OCI-LY1 (cell line): ENCODE measurements around the gene FBXO8.
A peak's percentile ranks its signal among the peaks of the same experiment; 100 is the strongest.

Experiments
- H2AFZ ChIP-seq: fragments of 200-600 bp; sonication (generic), shearing (Covaris generic); 2 replicates; pipeline ENCODE4 v1.6.0; 2014; ENCODE audit warnings: antibody characterized with exemption, mild to moderate bottlenecking, low read length
- H3F3A ChIP-seq: fragments of 200-600 bp; sonication (generic), shearing (Covaris generic); 2 replicates; pipeline ENCODE4 v1.6.0; 2014; ENCODE audit warnings: mild to moderate bottlenecking, antibody characterized with exemption, low read length, moderate library complexity; ENCODE audit not compliant: insufficient read depth
- H3K27ac ChIP-seq: fragments of 200-600 bp; sonication (generic); 2 replicates; pipeline ENCODE4 v1.5.1; 2014; ENCODE audit warnings: low read length, mixed run types, mild to moderate bottlenecking, low read depth; ENCODE audit not compliant: poor library complexity, severe bottlenecking
- H3K27me3 ChIP-seq: fragments of 200-600 bp; sonication (generic); 2 replicates; pipeline ENCODE4 v1.6.0; 2014; ENCODE audit warnings: antibody characterized with exemption, mild to moderate bottlenecking, low read length, moderate library complexity; ENCODE audit not compliant: insufficient read depth
- H3K36me3 ChIP-seq: fragments of 200-600 bp; sonication (generic); 2 replicates; pipeline ENCODE4 v1.6.1; 2014; ENCODE audit warnings: mild to moderate bottlenecking, antibody characterized with exemption, low read length, moderate library complexity, mixed read lengths; ENCODE audit not compliant: insufficient read depth
- H3K4me1 ChIP-seq: fragments of 200-600 bp; sonication (generic); 2 replicates; pipeline ENCODE4 v1.5.1; 2014; ENCODE audit warnings: mild to moderate bottlenecking, low read length, moderate library complexity; ENCODE audit not compliant: insufficient read depth, severe bottlenecking
- H3K4me2 ChIP-seq: fragments of 200-600 bp; sonication (generic), shearing (Covaris generic); 2 replicates; pipeline ENCODE4 v1.6.1; 2014; ENCODE audit warnings: low read length
- H3K4me3 ChIP-seq: fragments of 200-600 bp; sonication (generic); 2 replicates; pipeline ENCODE4 v1.5.1; 2014; ENCODE audit warnings: low read length, low read depth, mild to moderate bottlenecking, mixed read lengths; ENCODE audit not compliant: poor library complexity, severe bottlenecking
- H3K79me2 ChIP-seq: fragments of 200-600 bp; shearing (Covaris generic); 2 replicates; pipeline ENCODE4 v1.6.1; 2016; ENCODE audit warnings: mixed run types, low read length, mixed read lengths; ENCODE audit not compliant: insufficient read depth
- H3K9ac ChIP-seq: fragments of 200-600 bp; sonication (generic), shearing (Covaris generic); 2 replicates; pipeline ENCODE4 v1.6.1; 2014; ENCODE audit warnings: mild to moderate bottlenecking, low read length, mixed read lengths
- H3K9me2 ChIP-seq: fragments of 200-600 bp; sonication (generic), shearing (Covaris generic); 2 replicates; pipeline ENCODE4 v1.6.1; 2014; ENCODE audit warnings: low read depth, mild to moderate bottlenecking, low read length, mixed read lengths
- H3K9me3 ChIP-seq: fragments of 200-600 bp; shearing (Covaris generic); 2 replicates; pipeline ENCODE4 v1.6.1; 2014; ENCODE audit warnings: low read length, mixed read lengths
- H4K20me1 ChIP-seq: fragments of 200-600 bp; sonication (generic), shearing (Covaris generic); 2 replicates; pipeline ENCODE4 v1.6.0; 2016; ENCODE audit warnings: mild to moderate bottlenecking, low read length; ENCODE audit not compliant: insufficient read depth
- CTCF ChIP-seq: fragments of 200-600 bp; sonication (generic), shearing (Covaris generic); IDR thresholded peaks from 2 replicates; pipeline ENCODE4 v1.5.1; 2017; ENCODE audit warnings: mild to moderate bottlenecking, antibody characterized with exemption, low read length, moderate library complexity, mixed read lengths
- EZH2 ChIP-seq: fragments of 200-600 bp; sonication (generic), shearing (Covaris generic); IDR thresholded peaks from 2 replicates; pipeline ENCODE4 v1.8.0; 2017; ENCODE audit warnings: borderline replicate concordance, mixed run types, mild to moderate bottlenecking, antibody characterized with exemption, low read length, moderate library complexity, mixed read lengths

Gene FBXO8

GRCh38 chr4:174324236-174324635 is 40.8 kb upstream of the FBXO8 start:
- Histone ChIP-seq H3K9ac (no peak overlapping the region), H3K9me2 (no peaks in the 10 kb centered on the region), H3F3A (no peaks in the 10 kb centered on the region), H3K27me3 (no peaks in the 10 kb centered on the region), H3K4me2 (no peak overlapping the region), H3K4me3 (no peak overlapping the region), H4K20me1 (no peaks in the 10 kb centered on the region), H3K79me2 (no peaks in the 10 kb centered on the region), H3K4me1 (no peaks in the 10 kb centered on the region), H3K27ac (no peak overlapping the region), H2AFZ (no peak overlapping the region), H3K9me3 (no peaks in the 10 kb centered on the region), H3K36me3 (peaks cover 3% of the 10 kb centered on the region; the same call in 1 of the 2 replicates)
- TF ChIP-seq EZH2 (no peak), CTCF (no peak)

GRCh38 chr4:174320494-174321199 is 37.2 kb upstream of the FBXO8 start:
- Histone ChIP-seq H3F3A (no peaks in the 10 kb centered on the region), H2AFZ (no peak overlapping the region)

GRCh38 chr4:174318829-174319764 is 35.6 kb upstream of the FBXO8 start:
- Histone ChIP-seq H3K9me3 (no peaks in the 10 kb centered on the region), H2AFZ (no peak overlapping the region), H3K4me3 (no peak overlapping the region), H4K20me1 (no peaks in the 10 kb centered on the region), H3K79me2 (no peaks in the 10 kb centered on the region), H3K9me2 (no peaks in the 10 kb centered on the region), H3K27me3 (no peaks in the 10 kb centered on the region), H3K4me1 (peaks cover 4% of the 10 kb centered on the region), H3K36me3 (peaks cover 18% of the 10 kb centered on the region; the same call in 1 of the 2 replicates), H3K9ac (no peak overlapping the region), H3F3A (no peaks in the 10 kb centered on the region), H3K4me2 (no peak overlapping the region), H3K27ac (no peak overlapping the region)
- peak; percentile 81 for TF ChIP-seq CTCF
- no peak for TF ChIP-seq EZH2

More at GRCh38 chr4:174320494-174321199, 37.2 kb upstream of the FBXO8 start:
- peaks cover 18% of the 10 kb centered on the region; the same call in 1 of the 2 replicates for H3K36me3 ChIP-seq
- no peaks in the 10 kb centered on the region for H3K27me3 ChIP-seq
- no peaks in the 10 kb centered on the region for H4K20me1 ChIP-seq
- no peak for TF ChIP-seq EZH2
- TF ChIP-seq CTCF: no peak
- H3K9ac ChIP-seq: no peak overlapping the region
- H3K27ac ChIP-seq: no peak overlapping the region
- H3K4me2 ChIP-seq: no peak overlapping the region
- H3K4me1 ChIP-seq: peaks cover 4% of the 10 kb centered on the region
- no peaks in the 10 kb centered on the region for H3K9me3 ChIP-seq
- no peaks in the 10 kb centered on the region for H3K79me2 ChIP-seq
- H3K4me3 ChIP-seq: no peak overlapping the region
- H3K9me2 ChIP-seq: no peaks in the 10 kb centered on the region
